22Rv1 (cell line): ENCODE results near the gene RALGPS2.

Experiments
- H3K27ac ChIP-seq: fragments of 450-650 bp; 2 replicates; pipeline ENCODE4 v1.5.1; 2017
- CTCF ChIP-seq: fragments of 450-650 bp; IDR thresholded peaks from 2 replicates; pipeline ENCODE4 v1.5.1; 2017; ENCODE audit warnings: mild to moderate bottlenecking
- ZFX ChIP-seq: fragments of 450-650 bp; IDR thresholded peaks from 2 replicates; pipeline ENCODE4 v1.6.1; 2017; ENCODE audit warnings: antibody characterized with exemption, borderline replicate concordance

The RALGPS2 gene

DNA sequence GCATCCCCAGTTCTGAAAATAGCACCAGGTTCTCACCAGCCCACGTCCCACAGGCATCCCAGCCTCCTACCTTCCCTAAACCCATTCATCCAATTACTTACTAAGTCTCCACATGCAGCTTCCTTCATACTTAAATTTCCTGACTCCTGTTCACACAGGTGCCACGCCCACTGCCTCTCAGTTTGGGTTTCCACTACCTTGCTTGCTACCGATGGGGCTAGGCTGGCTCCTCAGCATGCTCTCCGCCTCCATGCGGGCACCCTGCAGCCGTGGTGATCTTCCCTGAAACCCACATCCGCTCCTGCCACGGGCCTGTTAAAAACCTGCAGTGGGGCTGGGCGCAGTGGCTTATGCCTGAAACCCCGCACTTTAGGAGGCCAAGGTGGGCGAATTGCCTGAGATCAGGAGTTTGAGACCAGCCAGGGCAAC, 216.2 kb downstream of the RALGPS2 start:
- H3K27ac ChIP-seq = no peak overlapping the region
- no peak for TF ChIP-seq ZFX
- TF ChIP-seq CTCF = no peak

GRCh38 chr1:178941849-178942248, 216.8 kb downstream of the RALGPS2 start:
- no peak overlapping the region for H3K27ac ChIP-seq

GRCh38 chr1:178942285-178943198, 217.5 kb downstream of the RALGPS2 start:
- TF ChIP-seq CTCF (no peak), ZFX (no peak)
- no peak overlapping the region for H3K27ac ChIP-seq

More at GRCh38 chr1:178941849-178942248, 216.8 kb downstream of the RALGPS2 start:
- TF ChIP-seq CTCF (no peak), ZFX (no peak)

DNA sequence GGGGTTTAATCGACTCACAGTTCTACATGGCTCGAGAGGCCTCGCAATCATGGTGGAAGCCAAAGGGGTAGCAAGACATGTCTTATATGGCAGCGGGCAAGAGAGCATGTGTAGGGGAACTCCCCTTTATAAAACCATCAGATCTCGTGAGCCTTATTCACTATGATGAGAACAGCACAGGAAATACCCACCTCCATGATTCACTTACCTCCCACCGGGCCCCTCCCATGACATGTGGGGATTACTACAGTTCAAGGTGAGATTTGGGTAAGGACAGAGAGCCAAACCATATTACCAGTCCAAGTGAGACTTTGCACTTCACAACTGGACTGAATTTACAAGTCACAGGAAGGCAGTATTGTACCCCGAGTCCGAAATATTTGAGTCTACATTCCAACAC, 219.7 kb downstream of the RALGPS2 start:
- no peak overlapping the region for H3K27ac ChIP-seq
- no peak for TF ChIP-seq CTCF

GRCh38 chr1:178945763-178946266, 220.8 kb downstream of the RALGPS2 start:
- TF ChIP-seq ZFX (no peak), CTCF (no peak)
- no peak overlapping the region for H3K27ac ChIP-seq

GRCh38 chr1:178946416-178946815, 221.4 kb downstream of the RALGPS2 start:
- no peak overlapping the region for H3K27ac ChIP-seq
- TF ChIP-seq ZFX = no peak
- no peak for TF ChIP-seq CTCF

- TF ChIP-seq ZFX (no peak), CTCF (no peak)
- no peak overlapping the region for H3K27ac ChIP-seq
Measured at GRCh38 chr1:178946855-178947676, 222.0 kb downstream of the RALGPS2 start.
